A673 (cell line): Measurements from ENCODE around the gene MCM9. TPM values are rescaled to one million over a fixed set of nuclear protein-coding genes. Genes with fewer than 3 reads are reported as not detected.

ENCODE experiments used
- BruUV-seq: library from RNA; stranded (reverse); fragments of 400-500 nt; replicated peaks from 2 replicates; lab custom pipeline; 2021; lab: Mats Ljungman, UMichigan
- CTCF ChIA-PET: fragments of 300-600 bp; sonication (Branson Sonifier 250); formaldehyde crosslinking; loops from one replicate; lab custom pipeline; 2022; ENCODE audit warnings: antibody characterized with exemption; lab: Charles Lee
- POLR2A ChIA-PET: fragments of 300-600 bp; sonication (Branson Sonifier 250); formaldehyde crosslinking; loops from one replicate; lab custom pipeline; 2022; ENCODE audit warnings: antibody characterized with exemption; ENCODE audit not compliant: low non-redundant PET; lab: Charles Lee
- DNase-seq: peaks from one replicate; pipeline ENCODE4 v3.0.0-alpha.2; 2015; ENCODE audit warnings: low spot score
- H3K27ac ChIP-seq: fragments of 200-600 bp; sonication (generic); 2 replicates; pipeline ENCODE4 v1.5.1; 2016; ENCODE audit warnings: mixed run types, low read depth, mild to moderate bottlenecking, mixed read lengths, antibody characterized with exemption, low read length; ENCODE audit not compliant: poor library complexity, severe bottlenecking
- H3K27me3 ChIP-seq: fragments of 200-600 bp; sonication (generic); replicated peaks from 2 replicates; pipeline ENCODE4 v1.6.1; 2017; ENCODE audit warnings: mixed run types, low read depth, mild to moderate bottlenecking, mixed read lengths, antibody characterized with exemption, low read length; ENCODE audit not compliant: insufficient read depth, poor library complexity
- H3K36me3 ChIP-seq: fragments of 200-600 bp; sonication (generic); 2 replicates; pipeline ENCODE4 v1.6.1; 2016; ENCODE audit warnings: mixed run types, mild to moderate bottlenecking, mixed read lengths, antibody characterized with exemption, low read length; ENCODE audit not compliant: insufficient read depth, poor library complexity, severe bottlenecking
- H3K4me1 ChIP-seq: fragments of 200-600 bp; sonication (generic); 2 replicates; pipeline ENCODE4 v1.6.1; 2017; ENCODE audit warnings: mixed run types, mild to moderate bottlenecking, mixed read lengths, antibody characterized with exemption, low read length; ENCODE audit not compliant: insufficient read depth, poor library complexity, severe bottlenecking
- H3K4me3 ChIP-seq: fragments of 200-600 bp; sonication (generic); 2 replicates; pipeline ENCODE4 v1.5.1; 2016; ENCODE audit warnings: low read depth, mixed run types, mild to moderate bottlenecking, mixed read lengths, low read length; ENCODE audit not compliant: poor library complexity, severe bottlenecking
- H3K9me3 ChIP-seq: fragments of 200-600 bp; sonication (generic); 2 replicates; pipeline ENCODE4 v1.6.1; 2016; ENCODE audit warnings: mixed run types, low read depth, mild to moderate bottlenecking, mixed read lengths, antibody characterized with exemption, low read length; ENCODE audit not compliant: poor library complexity, severe bottlenecking
- CTCF ChIP-seq: fragments of 300-800, 200-600 bp; sonication (generic); conservative IDR thresholded peaks from 2 replicates; pipeline ENCODE4 v1.5.1; 2017; ENCODE audit warnings: low read depth, mild to moderate bottlenecking, antibody characterized with exemption, low read length, moderate library complexity, mixed read lengths
- EZH2 ChIP-seq: fragments of 200-600 bp; sonication (generic); IDR thresholded peaks from 2 replicates; pipeline ENCODE4 v1.6.1; 2017; ENCODE audit warnings: borderline replicate concordance, low read depth, mild to moderate bottlenecking, mixed read lengths, antibody characterized with exemption, low read length; ENCODE audit not compliant: poor library complexity, severe bottlenecking
- intact Hi-C: fragments of 100-400 bp; cut with micrococcal nuclease; formaldehyde crosslinking; loops from one replicate; pipeline ENCODE4 v1.10.0; 2022; ENCODE audit not compliant: unreplicated experiment
- total RNA-seq: library from RNA; stranded (reverse); gene quantifications from 2 replicates; pipeline ENCODE4 v1.2.3, GENCODE V29; 2021

The MCM9 gene
- total RNA-seq, 1 experiment from 2014 or later = 16.9 TPM

GRCh38 chr6:118917546-118918328, 17.2 kb downstream of the MCM9 start:
- H3K4me3 ChIP-seq = no peak overlapping the region
- POLR2A ChIA-PET = no interaction called here
- no peak for DNase-seq
- BruUV-seq = no TSS peak
- H3K27ac ChIP-seq = no peak overlapping the region
- H3K9me3 ChIP-seq = no peaks in the 10 kb centered on the region
- H3K4me1 ChIP-seq = no peaks in the 10 kb centered on the region
- intact Hi-C loops = no loop called here
- TF ChIP-seq CTCF (no peak), EZH2 (no peak)
- CTCF ChIA-PET = no interaction called here
- H3K27me3 ChIP-seq = no peaks in the 10 kb centered on the region
- H3K36me3 ChIP-seq = peaks cover 42% of the 10 kb centered on the region

- CTCF ChIA-PET = no interaction called here
- BruUV-seq = no TSS peak
- Histone ChIP-seq H3K27ac (no peak overlapping the region), H3K36me3 (peaks cover 59% of the 10 kb centered on the region), H3K27me3 (no peaks in the 10 kb centered on the region), H3K4me1 (no peaks in the 10 kb centered on the region), H3K4me3 (no peak overlapping the region), H3K9me3 (no peaks in the 10 kb centered on the region)
- TF ChIP-seq CTCF = no peak
- no peak for TF ChIP-seq EZH2
- DNase-seq = no peak
- POLR2A ChIA-PET = no interaction called here
- intact Hi-C loops = no loop called here
Measured at GRCh38 chr6:118914598-118914997, 20.4 kb downstream of the MCM9 start.

GRCh38 chr6:118913161-118913560, 21.8 kb downstream of the MCM9 start:
- intact Hi-C loops = no loop called here
- POLR2A ChIA-PET = no interaction called here
- Histone ChIP-seq H3K4me1 (no peaks in the 10 kb centered on the region), H3K27me3 (no peaks in the 10 kb centered on the region), H3K9me3 (no peaks in the 10 kb centered on the region), H3K27ac (no peak overlapping the region), H3K4me3 (no peak overlapping the region), H3K36me3 (peaks cover 73% of the 10 kb centered on the region)
- no peak for DNase-seq
- TF ChIP-seq EZH2 = no peak
- no peak for TF ChIP-seq CTCF
- CTCF ChIA-PET = no interaction called here
- BruUV-seq = no TSS peak
